CD14-positive monocyte (primary cell): ENCODE results near the gene CIROP. TPM values are rescaled to one million over a fixed set of nuclear protein-coding genes. Genes with fewer than 3 reads are reported as not detected.

Source experiments
- DNase-seq, 3 donors: peaks; one replicate each; pipeline ENCODE4 v3.0.0-alpha.2; 2011 to 2022
- H2AFZ ChIP-seq: 2 replicates; pipeline ENCODE4 v1.6.0; 2012; ENCODE audit warnings: mild to moderate bottlenecking, low read depth, low read length, inconsistent platforms; ENCODE audit not compliant: insufficient read depth, poor library complexity, severe bottlenecking
- H3K27ac ChIP-seq, 2 donors: 1 replicate in 1 of 2; 2 replicates in 1 of 2; pipeline ENCODE4 v1.5.1; 2012 to 2013; ENCODE audit warnings: low read length in 2 of 2, control low read depth in 1 of 2, inconsistent platforms in 1 of 2, low read depth in 1 of 2, mild to moderate bottlenecking in 1 of 2
- H3K27me3 ChIP-seq, 2 donors: one replicate each; pipeline versions ENCODE4 v1.6.0 to v1.6.1; 2011 to 2013; ENCODE audit warnings: low read length in 2 of 2; ENCODE audit not compliant: control insufficient read depth in 2 of 2, insufficient read depth in 2 of 2
- H3K36me3 ChIP-seq, 2 donors: replicated peaks in 1 of 2; 1 replicate in 1 of 2; 2 replicates in 1 of 2; pipeline versions ENCODE4 v1.5.1 to v1.6.1; 2012 to 2013; ENCODE audit warnings: low read length in 2 of 2, control low read depth in 1 of 2, inconsistent platforms in 1 of 2, mild to moderate bottlenecking in 1 of 2; ENCODE audit not compliant: insufficient read depth in 2 of 2, control insufficient read depth in 1 of 2
- H3K4me1 ChIP-seq, 2 donors: 1 replicate in 1 of 2; 2 replicates in 1 of 2; pipeline versions ENCODE4 v1.5.1 to v1.6.1; 2012 to 2013; ENCODE audit warnings: low read length in 2 of 2, control low read depth in 1 of 2, inconsistent platforms in 1 of 2, mild to moderate bottlenecking in 1 of 2, moderate library complexity in 1 of 2; ENCODE audit not compliant: insufficient read depth in 2 of 2, control insufficient read depth in 1 of 2
- H3K4me2 ChIP-seq: replicated peaks from 2 replicates; pipeline ENCODE3; 2012; ENCODE audit warnings: low read length, moderate library complexity, mild to moderate bottlenecking; ENCODE audit not compliant: poor library complexity, severe bottlenecking; ENCODE audit errors: extremely low read depth
- H3K4me3 ChIP-seq, 3 experiments: fragments of 200-600 bp in 1 of 3; sonication (generic) in 1 of 3; replicated peaks in 1 of 3; 1 replicate in 2 of 3; 2 replicates in 1 of 3; pipeline ENCODE4 v1.5.1; 2011 to 2013; ENCODE audit warnings: low read length in 3 of 3, mild to moderate bottlenecking in 3 of 3, control low read depth in 2 of 3, low read depth in 2 of 3, inconsistent platforms in 1 of 3, moderate library complexity in 1 of 3
- H3K79me2 ChIP-seq: 2 replicates; pipeline ENCODE4 v1.6.0; 2012; ENCODE audit warnings: mild to moderate bottlenecking, control low read depth, inconsistent platforms, low read length, moderate library complexity; ENCODE audit not compliant: insufficient read depth
- H3K9ac ChIP-seq: 2 replicates; pipeline ENCODE4 v1.6.0; 2017; ENCODE audit warnings: low read length, mild to moderate bottlenecking; ENCODE audit not compliant: insufficient read depth, poor library complexity, severe bottlenecking
- H3K9me3 ChIP-seq, 2 donors: replicated peaks in 1 of 2; 1 replicate in 1 of 2; 2 replicates in 1 of 2; pipeline versions ENCODE4 v1.5.1 to v1.6.1; 2012 to 2013; ENCODE audit warnings: low read length in 2 of 2, control low read depth in 1 of 2; ENCODE audit not compliant: control insufficient read depth in 1 of 2, insufficient read depth in 1 of 2
- H4K20me1 ChIP-seq: 2 replicates; pipeline ENCODE4 v1.6.0; 2012; ENCODE audit warnings: mild to moderate bottlenecking, low read length, control low read depth, moderate library complexity; ENCODE audit not compliant: insufficient read depth
- H3K27ac Mint-ChIP-seq, 7 donors: one replicate each; pipeline ENCODE4 v1.8.0; 2020; ENCODE audit warnings: mild to moderate bottlenecking in 7 of 7, mixed read lengths in 7 of 7, moderate library complexity in 6 of 7, inconsistent platforms in 2 of 7
- H3K27me3 Mint-ChIP-seq, 3 donors: one replicate each; pipeline ENCODE4 v1.8.0; 2021 to 2022; ENCODE audit warnings: low read depth in 3 of 3, mild to moderate bottlenecking in 3 of 3, mixed read lengths in 3 of 3, moderate library complexity in 3 of 3, inconsistent platforms in 1 of 3
- H3K36me3 Mint-ChIP-seq, 2 donors: one replicate each; pipeline ENCODE4 v1.8.0; 2020; ENCODE audit warnings: mixed read lengths in 2 of 2, inconsistent platforms in 1 of 2, mild to moderate bottlenecking in 1 of 2
- H3K4me1 Mint-ChIP-seq: one replicate; pipeline ENCODE4 v1.8.0; 2020; ENCODE audit warnings: mild to moderate bottlenecking, mixed read lengths
- H3K4me3 Mint-ChIP-seq, 2 donors: one replicate each; pipeline ENCODE4 v1.8.0; 2020; ENCODE audit warnings: mild to moderate bottlenecking in 2 of 2, mixed read lengths in 2 of 2, moderate library complexity in 1 of 2
- H3K9me3 Mint-ChIP-seq, 7 donors: one replicate each; pipeline ENCODE4 v1.8.0; 2020 to 2022; ENCODE audit warnings: mixed read lengths in 7 of 7, mild to moderate bottlenecking in 6 of 7, moderate library complexity in 6 of 7, inconsistent platforms in 2 of 7
- whole genome bisulfite sequencing: methylation state at CpG from one replicate; pipeline ENCODE4 v1.1.5; 2013; ENCODE audit warnings: missing lambda C conversion rate; ENCODE audit not compliant: insufficient coverage; 5-methylcytosine and 5-hydroxymethylcytosine counted together
- intact Hi-C, 2 donors: fragments of 100-400 bp; cut with micrococcal nuclease; formaldehyde crosslinking; loops; one replicate each; pipeline versions ENCODE4 v1.15.0 to v1.15.1; 2023
- polyA plus RNA-seq, 3 donors: library from polyadenylated mRNA; depleted of rRNA in 1 of 3; unstranded in 2 of 3; stranded (reverse) in 1 of 3; fragments of 300-500 nt in 2 of 3; fragments of >200 nt in 1 of 3; fragmentation: Illumina TruSeq in 2 of 3; gene quantifications; 1 replicate in 2 of 3; 2 replicates in 1 of 3; pipeline ENCODE4 v1.2.3, GENCODE V29; 2012 to 2021
- TF ChIP-seq, protein P1 (sequence below): fragments of 200-600 bp; IDR thresholded peaks from one replicate; pipeline ENCODE4 v1.8.0; 2022; ENCODE audit warnings: antibody characterized with exemption, mild to moderate bottlenecking

The CIROP gene
- polyA plus RNA-seq, 3 donors: not detected

DNA sequence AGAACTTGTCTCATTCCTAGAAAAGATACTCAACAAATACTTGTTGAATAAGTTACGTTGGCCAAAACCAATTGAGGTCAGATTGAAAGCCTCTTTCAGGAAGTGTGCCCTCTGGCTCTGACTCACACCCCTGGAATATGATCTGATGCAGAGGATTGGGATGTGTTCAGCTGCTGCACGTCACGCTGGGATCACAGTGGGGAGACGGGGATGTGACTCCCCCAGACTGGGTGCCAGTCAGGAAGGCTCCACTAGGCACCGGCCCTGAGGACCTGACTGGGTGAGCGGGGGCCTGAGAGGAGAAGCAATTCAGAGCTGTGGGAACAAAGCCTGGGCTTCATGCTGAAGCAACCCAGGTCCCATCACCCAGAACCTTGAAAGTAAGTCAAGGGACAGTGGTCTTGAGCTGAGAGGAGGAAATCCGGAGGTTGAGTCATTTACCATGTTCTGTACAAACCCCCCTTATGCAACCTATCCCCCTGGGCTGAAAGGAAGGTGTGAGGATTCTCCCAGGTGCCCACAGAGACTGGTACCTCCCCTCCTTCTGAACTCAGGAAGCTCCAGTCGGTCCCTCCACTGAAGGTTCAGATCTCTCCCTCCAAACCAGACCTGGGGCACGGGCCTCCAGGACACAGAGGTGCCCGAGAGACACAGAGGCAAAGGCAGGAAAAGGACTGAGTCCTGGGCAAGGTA, 10.4 kb upstream of the CIROP start:
- Histone ChIP-seq H3K4me3 (no peak overlapping the region), H3K4me1 (peaks cover 66 to 87% of the 10 kb centered on the region in 2 donors), H3K9ac (no peak overlapping the region), H3K27ac (no peak overlapping the region), H3K4me2 (peak overlapping the region; percentile 1), H4K20me1 (no peaks in the 10 kb centered on the region), H2AFZ (peak overlapping the region; percentile 20), H3K27me3 (no peaks in the 10 kb centered on the region), H3K79me2 (peaks cover 35% of the 10 kb centered on the region), H3K36me3 (no peaks in the 10 kb centered on the region), H3K9me3 (no peaks in the 10 kb centered on the region)
- H3K27ac Mint-ChIP-seq: peak overlapping the region in 4 of 7 donors; percentile 17 to 77 (median 37)
- H3K27me3 Mint-ChIP-seq: peaks cover 0 to 4% (median 0%) of the 10 kb centered on the region in 3 donors
- H3K9me3 Mint-ChIP-seq: no peaks in the 10 kb centered on the region
- intact Hi-C loops: no loop called here
- TF ChIP-seq, protein P1, sequence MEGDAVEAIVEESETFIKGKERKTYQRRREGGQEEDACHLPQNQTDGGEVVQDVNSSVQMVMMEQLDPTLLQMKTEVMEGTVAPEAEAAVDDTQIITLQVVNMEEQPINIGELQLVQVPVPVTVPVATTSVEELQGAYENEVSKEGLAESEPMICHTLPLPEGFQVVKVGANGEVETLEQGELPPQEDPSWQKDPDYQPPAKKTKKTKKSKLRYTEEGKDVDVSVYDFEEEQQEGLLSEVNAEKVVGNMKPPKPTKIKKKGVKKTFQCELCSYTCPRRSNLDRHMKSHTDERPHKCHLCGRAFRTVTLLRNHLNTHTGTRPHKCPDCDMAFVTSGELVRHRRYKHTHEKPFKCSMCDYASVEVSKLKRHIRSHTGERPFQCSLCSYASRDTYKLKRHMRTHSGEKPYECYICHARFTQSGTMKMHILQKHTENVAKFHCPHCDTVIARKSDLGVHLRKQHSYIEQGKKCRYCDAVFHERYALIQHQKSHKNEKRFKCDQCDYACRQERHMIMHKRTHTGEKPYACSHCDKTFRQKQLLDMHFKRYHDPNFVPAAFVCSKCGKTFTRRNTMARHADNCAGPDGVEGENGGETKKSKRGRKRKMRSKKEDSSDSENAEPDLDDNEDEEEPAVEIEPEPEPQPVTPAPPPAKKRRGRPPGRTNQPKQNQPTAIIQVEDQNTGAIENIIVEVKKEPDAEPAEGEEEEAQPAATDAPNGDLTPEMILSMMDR: no peak
- H3K36me3 Mint-ChIP-seq: peaks cover 0 to 6% of the 10 kb centered on the region in 2 donors
- H3K4me3 Mint-ChIP-seq: no peak overlapping the region
- DNase-seq: peak; percentile 38 to 72 (median 62)
- 47% methylated on average over 4 of the region's 10 CpGs for WGBS
- H3K4me1 Mint-ChIP-seq: peaks cover 69% of the 10 kb centered on the region

DNA sequence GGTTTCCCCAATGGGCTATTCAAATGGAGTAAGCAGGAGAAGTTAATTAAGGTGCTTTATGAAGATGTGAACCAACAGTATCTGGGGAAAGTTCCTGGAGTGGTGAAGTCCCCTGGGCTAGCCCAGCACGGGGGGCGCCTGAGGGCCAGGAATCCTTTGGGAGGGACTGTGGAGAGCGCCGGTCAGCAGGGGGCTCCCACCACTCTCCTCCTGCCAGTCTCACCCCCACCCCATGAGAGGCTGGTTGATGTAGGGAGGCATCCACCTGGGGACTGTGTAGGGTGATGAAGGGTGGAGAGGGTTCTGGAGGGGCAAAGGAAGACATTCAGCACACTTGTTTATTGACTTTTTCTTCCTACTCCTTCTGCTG, 9.9 kb upstream of the CIROP start:
- intact Hi-C loops: loop anchor here in 1 of 2 donors (5.0 kb wide), 1 partner anchor 37 kb away; no protein-coding TSS in a partner anchor
- no peaks in the 10 kb centered on the region for H4K20me1 ChIP-seq
- no peak for DNase-seq
- H3K9me3 ChIP-seq: no peaks in the 10 kb centered on the region
- peak overlapping the region; percentile 1 for H3K4me2 ChIP-seq
- peaks cover 64% of the 10 kb centered on the region for H3K4me1 Mint-ChIP-seq
- H3K27ac ChIP-seq: no peak overlapping the region
- no peaks in the 10 kb centered on the region for H3K27me3 ChIP-seq
- H3K79me2 ChIP-seq: peaks cover 35% of the 10 kb centered on the region
- peak overlapping the region in 2 of 7 donors; percentile 44 to 77 for H3K27ac Mint-ChIP-seq
- no CpG with 5 or more reads among the region's 4 CpGs for WGBS
- peaks cover 0 to 6% of the 10 kb centered on the region in 2 donors for H3K36me3 Mint-ChIP-seq
- H3K4me3 ChIP-seq: no peak overlapping the region
- no peak overlapping the region for H3K4me3 Mint-ChIP-seq
- peaks cover 0 to 4% (median 0%) of the 10 kb centered on the region in 3 donors for H3K27me3 Mint-ChIP-seq
- TF ChIP-seq, protein P1: no peak
- H2AFZ ChIP-seq: no peak overlapping the region
- H3K4me1 ChIP-seq: peaks cover 61 to 81% of the 10 kb centered on the region in 2 donors
- H3K9ac ChIP-seq: no peak overlapping the region
- H3K36me3 ChIP-seq: no peaks in the 10 kb centered on the region
- no peaks in the 10 kb centered on the region for H3K9me3 Mint-ChIP-seq
